Muscle layer of colon (tissue), 2 donors: ENCODE measurements around the gene HOXC9.
A peak's percentile ranks its signal among the peaks of the same experiment; 100 is the strongest.

Experiments
- H3K27ac ChIP-seq: one replicate; pipeline ENCODE4 v1.7.0; 2013; ENCODE audit warnings: low read depth, mild to moderate bottlenecking, low read length, moderate library complexity
- H3K27me3 ChIP-seq, 2 donors: one replicate each; pipeline ENCODE4 v1.7.0; 2013; ENCODE audit warnings: low read length in 2 of 2, mild to moderate bottlenecking in 2 of 2; ENCODE audit not compliant: insufficient read depth in 2 of 2, control insufficient read depth in 1 of 2
- H3K36me3 ChIP-seq: one replicate; pipeline ENCODE4 v1.7.0; 2013; ENCODE audit warnings: mild to moderate bottlenecking, low read length; ENCODE audit not compliant: insufficient read depth
- H3K4me1 ChIP-seq: one replicate; pipeline ENCODE4 v1.7.0; 2013; ENCODE audit warnings: mild to moderate bottlenecking, low read length; ENCODE audit not compliant: insufficient read depth
- H3K4me3 ChIP-seq, 2 donors: one replicate each; pipeline ENCODE4 v1.7.0; 2013; ENCODE audit warnings: low read length in 2 of 2, low read depth in 1 of 2, mild to moderate bottlenecking in 1 of 2, moderate library complexity in 1 of 2
- H3K9ac ChIP-seq: one replicate; pipeline ENCODE4 v1.7.0; 2013; ENCODE audit warnings: low read length
- H3K9me3 ChIP-seq: one replicate; pipeline ENCODE4 v1.7.0; 2013; ENCODE audit warnings: mild to moderate bottlenecking, low read length
- donor health status: abdominal sarcoma.
- donor health status: Adenocarcinoma of cecum.

HOXC9 gene

DNA sequence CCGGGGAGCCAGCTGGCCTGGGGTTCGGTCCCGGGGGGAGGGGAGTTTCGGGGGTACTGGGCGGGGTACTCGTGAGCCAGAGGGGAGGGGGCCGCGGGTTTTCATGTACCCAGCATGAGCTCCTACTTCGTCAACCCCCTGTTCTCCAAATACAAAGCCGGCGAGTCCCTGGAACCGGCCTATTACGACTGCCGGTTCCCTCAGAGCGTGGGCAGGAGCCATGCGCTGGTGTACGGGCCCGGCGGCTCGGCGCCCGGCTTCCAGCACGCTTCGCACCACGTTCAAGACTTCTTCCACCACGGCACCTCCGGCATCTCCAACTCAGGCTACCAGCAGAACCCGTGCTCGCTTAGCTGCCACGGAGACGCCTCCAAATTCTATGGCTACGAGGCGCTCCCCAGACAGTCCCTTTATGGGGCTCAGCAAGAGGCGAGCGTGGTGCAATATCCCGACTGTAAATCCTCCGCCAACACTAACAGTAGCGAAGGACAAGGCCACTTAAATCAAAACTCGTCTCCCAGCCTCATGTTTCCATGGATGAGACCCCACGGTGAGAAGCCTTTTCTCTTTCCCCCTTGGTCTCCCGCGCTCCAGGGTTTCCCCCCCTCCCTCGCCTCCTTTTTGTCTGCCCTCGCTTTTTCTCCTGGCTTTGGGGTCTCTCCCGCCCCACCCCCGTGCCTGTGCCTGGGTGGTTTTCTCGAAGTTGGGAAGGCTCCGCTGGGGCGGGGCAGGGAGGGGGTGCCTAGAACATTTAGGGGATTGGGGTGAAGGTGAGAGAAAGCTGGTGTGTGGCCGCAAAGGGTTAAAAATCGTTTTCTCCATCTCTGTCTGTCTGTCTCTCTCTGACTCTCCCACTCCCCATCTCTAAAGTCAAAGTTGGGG is 9.5 kb downstream of the HOXC9 start:
- Histone ChIP-seq H3K4me3 (peak overlapping the region in 1 of 2 donors; percentile 45), H3K4me1 (peaks cover 7% of the 10 kb centered on the region), H3K27me3 (peaks cover 66 to 88% of the 10 kb centered on the region in 2 donors), H3K36me3 (no peaks in the 10 kb centered on the region), H3K9ac (no peak overlapping the region), H3K9me3 (no peaks in the 10 kb centered on the region), H3K27ac (no peak overlapping the region)

DNA sequence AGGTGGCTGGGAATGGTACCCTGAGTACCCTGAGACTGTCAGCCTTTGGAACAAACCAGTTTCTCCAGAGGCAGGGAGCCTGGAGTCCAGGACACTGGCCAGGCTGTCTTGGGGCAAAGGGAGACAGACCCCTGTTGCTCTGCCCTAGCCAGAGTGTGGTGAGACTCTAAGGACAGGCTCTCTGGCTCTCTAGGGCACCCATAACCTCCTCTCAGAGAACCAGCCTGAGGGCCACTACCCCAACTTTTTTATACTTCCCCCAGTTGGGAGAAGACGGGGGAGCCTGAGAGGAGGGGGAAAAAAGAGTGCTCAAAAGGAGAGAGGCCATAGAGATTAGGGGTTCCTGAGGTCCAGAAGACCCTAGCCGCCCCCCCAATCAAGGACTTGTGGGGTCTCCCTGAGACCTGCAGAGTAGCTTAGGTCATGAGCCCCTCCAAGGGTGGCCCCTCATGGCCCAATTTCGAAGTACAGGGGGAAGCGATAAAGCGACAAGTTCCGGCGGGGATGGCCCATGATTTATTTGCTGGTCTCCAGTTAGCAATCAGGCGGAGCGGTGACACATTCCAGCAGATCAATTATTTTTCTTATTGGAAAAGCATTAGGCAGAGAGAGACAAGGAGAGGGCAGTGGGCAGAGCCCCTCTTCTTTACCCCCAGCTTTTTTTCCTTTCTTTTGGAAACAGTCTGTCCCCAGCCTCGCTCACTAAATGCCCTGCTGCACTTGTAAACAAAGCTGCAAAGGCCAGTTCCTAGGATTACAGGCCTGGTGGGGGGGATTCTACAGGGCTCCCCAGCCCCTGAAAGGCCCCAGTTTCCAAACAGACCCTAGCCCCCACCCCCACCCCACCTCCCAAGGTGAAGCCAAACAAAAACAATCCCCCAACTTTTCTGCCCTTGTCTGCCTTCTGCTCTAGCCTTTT is 10.4 kb downstream of the HOXC9 start:
- no peak overlapping the region for H3K27ac ChIP-seq
- H3K4me3 ChIP-seq = no peak overlapping the region
- H3K36me3 ChIP-seq = no peaks in the 10 kb centered on the region
- no peaks in the 10 kb centered on the region for H3K9me3 ChIP-seq
- H3K4me1 ChIP-seq = peaks cover 7% of the 10 kb centered on the region
- peaks cover 66 to 88% of the 10 kb centered on the region in 2 donors for H3K27me3 ChIP-seq
- H3K9ac ChIP-seq = no peak overlapping the region

DNA sequence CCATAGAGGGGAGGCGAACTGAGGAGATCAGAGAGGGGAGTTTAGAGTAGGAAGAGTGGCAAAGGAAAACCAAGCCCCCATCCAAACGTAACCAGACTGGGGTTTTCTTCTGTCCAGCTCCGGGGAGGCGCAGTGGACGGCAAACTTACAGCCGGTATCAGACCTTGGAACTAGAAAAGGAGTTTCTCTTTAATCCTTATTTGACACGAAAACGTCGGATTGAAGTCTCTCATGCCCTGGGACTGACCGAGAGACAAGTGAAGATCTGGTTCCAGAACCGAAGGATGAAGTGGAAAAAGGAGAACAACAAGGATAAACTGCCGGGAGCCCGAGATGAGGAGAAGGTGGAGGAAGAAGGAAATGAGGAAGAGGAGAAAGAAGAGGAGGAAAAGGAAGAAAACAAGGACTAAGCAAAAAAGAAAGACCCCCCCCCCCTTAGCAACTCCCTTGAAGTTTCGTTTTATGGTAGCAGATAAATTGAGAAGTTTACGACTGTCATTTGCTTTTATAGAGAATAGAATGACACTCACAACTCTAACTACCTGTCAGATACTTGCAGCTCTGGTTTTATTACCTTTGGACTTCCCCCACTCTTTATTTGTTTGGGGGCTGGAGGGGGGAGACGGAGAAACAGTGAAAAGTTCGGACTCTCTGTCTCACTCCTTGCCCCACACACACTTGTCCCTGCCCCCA is 11.2 kb downstream of the HOXC9 start:
- Histone ChIP-seq H3K27ac (no peak overlapping the region), H3K4me3 (no peak overlapping the region), H3K4me1 (peaks cover 12% of the 10 kb centered on the region), H3K36me3 (no peaks in the 10 kb centered on the region), H3K9me3 (no peaks in the 10 kb centered on the region), H3K9ac (no peak overlapping the region), H3K27me3 (peaks cover 70 to 88% of the 10 kb centered on the region in 2 donors)

DNA sequence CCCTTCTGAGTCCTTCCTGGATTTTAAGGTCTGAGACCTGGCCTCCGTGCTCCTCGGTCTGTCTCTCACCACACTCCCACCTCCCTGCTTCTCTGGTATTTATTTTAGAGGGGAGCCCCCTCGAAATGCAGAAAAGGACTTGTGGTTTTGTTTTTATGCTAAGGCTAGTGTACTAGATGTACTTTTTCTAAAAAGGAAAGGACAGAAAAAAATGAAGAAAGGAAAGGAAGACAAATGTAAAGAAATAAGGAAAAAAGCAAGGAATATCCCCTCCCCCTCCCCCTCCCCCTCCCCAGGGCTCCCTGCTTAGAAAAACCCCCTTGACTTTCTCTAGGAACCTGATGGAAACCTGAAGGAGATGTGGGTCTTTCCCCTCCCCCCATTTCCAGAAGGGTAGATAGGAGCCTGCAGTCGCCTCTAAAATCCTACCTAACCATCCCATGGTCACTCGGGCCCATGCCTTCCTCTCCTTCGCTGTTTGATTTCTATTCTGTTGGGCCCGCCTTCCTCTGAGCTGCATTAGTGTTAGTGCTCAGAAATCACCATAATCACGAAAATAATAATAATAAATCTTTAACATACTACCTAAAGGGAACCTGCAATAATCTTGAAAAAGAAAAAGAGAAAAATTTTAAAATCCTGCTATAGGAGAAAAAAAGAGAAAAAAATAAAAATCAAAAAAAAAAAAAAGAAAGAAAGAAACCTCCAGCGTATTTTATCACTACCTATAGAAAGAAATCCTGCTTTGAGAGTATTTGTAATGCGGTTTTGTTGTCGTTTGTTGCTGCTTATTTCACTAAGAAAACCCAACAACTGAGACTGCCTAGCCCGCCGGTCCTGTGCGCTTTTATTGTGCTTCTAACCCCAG is 11.9 kb downstream of the HOXC9 start:
- peaks cover 66 to 85% of the 10 kb centered on the region in 2 donors for H3K27me3 ChIP-seq
- H3K9me3 ChIP-seq = no peaks in the 10 kb centered on the region
- H3K4me3 ChIP-seq = no peak overlapping the region
- H3K27ac ChIP-seq = no peak overlapping the region
- peaks cover 14% of the 10 kb centered on the region for H3K4me1 ChIP-seq
- no peaks in the 10 kb centered on the region for H3K36me3 ChIP-seq
- no peak overlapping the region for H3K9ac ChIP-seq

DNA sequence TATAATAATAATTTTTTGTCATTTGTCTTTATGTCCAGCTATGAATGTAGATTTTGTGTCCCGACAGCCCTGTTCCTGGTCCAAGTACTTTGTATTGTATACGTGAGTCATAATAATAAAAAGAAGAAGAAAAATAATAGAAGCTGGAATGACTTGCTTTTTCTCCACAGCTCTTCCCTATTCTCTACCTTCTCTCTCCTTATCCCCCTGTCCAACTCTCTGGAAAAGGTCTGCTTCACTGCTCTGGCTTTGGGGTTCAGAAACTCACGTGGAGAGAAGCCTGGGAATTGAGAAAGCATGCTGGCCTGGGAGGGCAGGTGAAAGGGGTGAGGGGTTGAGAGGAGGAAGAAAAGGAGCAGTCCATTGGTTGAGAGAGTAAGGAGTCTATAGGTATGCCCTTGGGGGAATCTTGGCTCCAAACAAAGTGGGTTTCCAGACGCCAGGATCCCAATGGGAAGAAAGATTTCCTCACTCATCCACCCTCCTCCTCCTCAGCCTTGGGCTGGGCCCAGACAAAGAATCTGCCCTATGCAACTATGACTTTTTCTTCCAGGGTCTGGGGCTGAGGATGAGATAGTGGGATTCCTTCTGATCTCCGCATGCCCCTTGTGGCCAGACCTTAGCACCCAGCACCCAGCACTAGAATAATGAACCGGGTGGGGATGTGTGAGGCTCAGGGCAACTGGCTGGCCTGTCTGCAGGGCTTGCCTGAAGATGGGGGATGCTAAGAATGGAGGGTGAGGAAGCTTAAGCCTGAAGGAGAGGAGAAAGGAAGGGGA is 12.9 kb downstream of the HOXC9 start:
- H3K27me3 ChIP-seq = peaks cover 58 to 86% of the 10 kb centered on the region in 2 donors
- H3K9ac ChIP-seq = no peak overlapping the region
- H3K27ac ChIP-seq = no peak overlapping the region

DNA sequence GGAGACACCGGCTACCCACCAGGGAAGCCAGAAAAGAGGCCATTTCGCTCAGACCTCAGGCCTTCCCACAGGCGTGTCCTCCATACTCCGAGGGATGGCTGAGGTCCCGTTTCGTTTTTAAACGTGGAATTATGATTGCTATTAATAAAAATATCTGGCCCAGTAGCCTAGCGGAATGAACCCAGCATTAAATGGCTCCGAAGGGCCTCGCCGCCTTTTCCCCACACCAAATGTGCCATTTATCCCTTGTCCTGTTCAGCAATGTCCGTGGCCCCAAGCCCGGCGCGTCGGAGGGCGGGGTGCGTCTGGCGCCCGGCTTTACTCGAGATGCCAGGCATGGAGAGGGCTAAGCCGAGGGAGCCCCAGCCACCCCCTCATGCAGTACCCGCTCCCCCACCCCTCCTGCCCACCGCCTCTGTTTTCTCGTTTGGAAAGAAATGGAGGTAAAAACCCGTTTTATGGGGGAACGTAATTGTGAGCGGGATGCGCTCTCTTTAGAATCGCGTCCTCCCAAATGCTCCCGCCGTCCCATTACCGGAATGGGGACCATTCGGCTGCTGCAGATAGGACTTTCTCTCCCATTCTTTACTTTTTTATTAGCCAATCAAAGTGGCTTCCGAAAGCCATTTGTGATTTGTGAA is 14.5 kb downstream of the HOXC9 start:
- Histone ChIP-seq H3K4me3 (no peak overlapping the region), H3K27ac (no peak overlapping the region), H3K4me1 (peaks cover 11% of the 10 kb centered on the region), H3K36me3 (no peaks in the 10 kb centered on the region), H3K9ac (no peak overlapping the region), H3K27me3 (peaks cover 47 to 87% of the 10 kb centered on the region in 2 donors), H3K9me3 (no peaks in the 10 kb centered on the region)

More for the DNA sequence above, 12.9 kb downstream of the HOXC9 start:
- Histone ChIP-seq H3K4me3 (no peak overlapping the region), H3K36me3 (no peaks in the 10 kb centered on the region), H3K4me1 (peaks cover 14% of the 10 kb centered on the region), H3K9me3 (no peaks in the 10 kb centered on the region)

DNA sequence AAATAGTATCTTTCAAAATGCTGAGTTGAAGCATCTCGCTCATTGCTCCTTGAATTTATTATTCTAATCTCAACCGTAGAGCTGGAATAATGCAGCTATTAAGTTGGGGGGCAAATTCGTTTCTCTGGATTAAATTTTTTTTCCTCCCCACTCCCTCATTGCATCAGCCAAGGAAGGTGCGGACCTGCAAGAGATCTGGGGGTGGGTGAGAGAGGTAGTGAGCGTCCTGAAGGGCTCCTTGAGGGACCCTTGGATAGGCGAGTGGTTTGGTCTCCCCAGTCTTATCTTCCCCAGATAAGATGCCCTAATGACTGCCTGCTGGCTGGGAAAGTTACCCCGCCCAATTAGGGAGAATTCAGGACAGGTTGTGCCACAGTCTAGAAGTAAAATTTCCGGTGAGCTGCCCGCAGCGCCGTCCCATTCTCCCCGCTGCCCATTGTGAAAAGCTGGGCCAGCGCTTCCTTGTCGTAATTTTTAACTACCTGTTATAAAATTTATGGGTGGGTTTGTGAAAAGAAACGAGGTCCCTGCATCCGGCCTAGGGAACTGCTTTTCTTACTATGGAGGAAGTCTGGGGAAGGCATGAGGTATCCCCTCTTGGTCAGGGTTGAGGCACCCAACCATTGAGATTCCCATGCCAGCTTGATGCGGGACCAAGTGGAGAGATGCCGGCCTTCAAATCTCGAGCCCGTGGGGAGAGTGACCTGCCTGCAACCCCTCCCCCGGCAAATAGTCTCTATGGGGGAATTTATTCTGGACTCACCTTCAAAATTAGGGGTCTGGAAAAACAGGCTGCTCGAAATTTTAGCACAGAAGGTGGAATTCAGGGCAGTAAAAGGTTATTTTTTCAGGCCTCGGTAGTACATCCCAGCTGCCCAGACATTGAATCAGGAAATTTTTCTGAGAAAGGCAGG is 15.3 kb downstream of the HOXC9 start:
- Histone ChIP-seq H3K36me3 (no peaks in the 10 kb centered on the region), H3K4me3 (no peak overlapping the region), H3K27ac (no peak overlapping the region), H3K4me1 (peaks cover 13% of the 10 kb centered on the region), H3K27me3 (peaks cover 40 to 87% of the 10 kb centered on the region in 2 donors), H3K9me3 (no peaks in the 10 kb centered on the region), H3K9ac (no peak overlapping the region)

DNA sequence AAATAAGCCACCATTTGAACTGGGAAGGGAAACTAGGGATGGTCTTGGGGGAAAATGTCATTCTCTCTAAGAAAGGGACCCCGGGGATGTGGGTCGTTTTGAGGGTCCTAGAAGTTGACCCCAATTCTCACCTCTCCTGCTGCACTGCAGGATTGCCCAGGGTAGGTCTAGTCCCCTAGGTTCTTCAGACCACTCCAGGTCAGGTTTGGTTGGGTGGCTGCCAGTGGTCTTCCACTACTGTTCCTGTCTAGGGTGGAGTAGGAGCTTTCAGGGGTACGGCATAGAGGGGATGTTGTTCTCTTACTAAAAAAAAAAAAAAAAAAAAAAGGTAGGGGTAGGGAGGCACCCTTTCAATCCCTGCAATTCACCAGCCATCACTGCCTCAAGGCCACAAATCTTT is 16.1 kb downstream of the HOXC9 start:
- no peaks in the 10 kb centered on the region for H3K36me3 ChIP-seq
- H3K9me3 ChIP-seq = no peaks in the 10 kb centered on the region
- H3K27me3 ChIP-seq = peaks cover 38 to 87% of the 10 kb centered on the region in 2 donors
- no peak overlapping the region for H3K27ac ChIP-seq
- peaks cover 13% of the 10 kb centered on the region for H3K4me1 ChIP-seq
- H3K4me3 ChIP-seq = no peak overlapping the region
- H3K9ac ChIP-seq = no peak overlapping the region

DNA sequence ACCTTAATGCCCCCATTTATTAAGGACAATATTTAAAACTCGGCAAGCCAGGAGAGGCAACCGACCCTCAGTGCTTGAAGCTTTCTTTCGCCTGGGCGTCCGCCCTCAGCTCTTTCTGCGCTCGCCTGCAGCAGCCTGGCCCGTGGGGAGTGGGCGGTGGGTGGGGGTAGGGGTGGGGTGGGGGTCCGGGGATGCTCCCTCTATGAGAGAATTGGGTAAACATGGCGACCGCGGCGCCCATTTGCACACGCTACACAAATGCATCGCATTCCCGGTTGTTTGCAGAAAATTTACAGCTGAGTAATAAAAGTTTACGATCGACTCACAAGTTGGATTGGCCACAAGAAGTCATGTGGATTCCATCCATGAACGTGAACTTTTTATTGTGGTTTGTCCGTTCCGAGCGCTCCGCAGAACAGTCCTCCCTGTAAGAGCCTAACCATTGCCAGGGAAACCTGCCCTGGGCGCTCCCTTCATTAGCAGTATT is 16.6 kb downstream of the HOXC9 start:
- no peaks in the 10 kb centered on the region for H3K36me3 ChIP-seq
- no peak overlapping the region for H3K27ac ChIP-seq
- H3K9me3 ChIP-seq = no peaks in the 10 kb centered on the region
- peaks cover 34 to 89% of the 10 kb centered on the region in 2 donors for H3K27me3 ChIP-seq
- H3K4me1 ChIP-seq = peaks cover 13% of the 10 kb centered on the region
- no peak overlapping the region for H3K9ac ChIP-seq
- no peak overlapping the region for H3K4me3 ChIP-seq
